Peyer's patch (tissue), 4 donors: ENCODE measurements around the gene CHID1.

Experiments
- POLR2A ChIP-seq, 2 donors: fragments of 450-650 bp; IDR thresholded peaks; one replicate each; pipeline ENCODE4 v1.5.1; 2017; ENCODE audit warnings: antibody characterized with exemption in 2 of 2, mild to moderate bottlenecking in 2 of 2, moderate library complexity in 2 of 2
- TF ChIP-seq, protein P1 (sequence below), 6 experiments: fragments of 450-650 bp in 4 of 6; fragments of 200-600 bp in 2 of 6; sonication (generic) in 1 of 6; IDR thresholded peaks; one replicate each; pipeline ENCODE4 v1.5.1; 2017 to 2019; ENCODE audit warnings: antibody characterized with exemption in 6 of 6, mild to moderate bottlenecking in 3 of 6, moderate library complexity in 1 of 6

- TF ChIP-seq, protein P1, sequence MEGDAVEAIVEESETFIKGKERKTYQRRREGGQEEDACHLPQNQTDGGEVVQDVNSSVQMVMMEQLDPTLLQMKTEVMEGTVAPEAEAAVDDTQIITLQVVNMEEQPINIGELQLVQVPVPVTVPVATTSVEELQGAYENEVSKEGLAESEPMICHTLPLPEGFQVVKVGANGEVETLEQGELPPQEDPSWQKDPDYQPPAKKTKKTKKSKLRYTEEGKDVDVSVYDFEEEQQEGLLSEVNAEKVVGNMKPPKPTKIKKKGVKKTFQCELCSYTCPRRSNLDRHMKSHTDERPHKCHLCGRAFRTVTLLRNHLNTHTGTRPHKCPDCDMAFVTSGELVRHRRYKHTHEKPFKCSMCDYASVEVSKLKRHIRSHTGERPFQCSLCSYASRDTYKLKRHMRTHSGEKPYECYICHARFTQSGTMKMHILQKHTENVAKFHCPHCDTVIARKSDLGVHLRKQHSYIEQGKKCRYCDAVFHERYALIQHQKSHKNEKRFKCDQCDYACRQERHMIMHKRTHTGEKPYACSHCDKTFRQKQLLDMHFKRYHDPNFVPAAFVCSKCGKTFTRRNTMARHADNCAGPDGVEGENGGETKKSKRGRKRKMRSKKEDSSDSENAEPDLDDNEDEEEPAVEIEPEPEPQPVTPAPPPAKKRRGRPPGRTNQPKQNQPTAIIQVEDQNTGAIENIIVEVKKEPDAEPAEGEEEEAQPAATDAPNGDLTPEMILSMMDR (IDR thresholded peaks at IDR 0.05), result no peak
- TF ChIP-seq POLR2A (IDR thresholded peaks at IDR 0.05), result no peak
Observed at GRCh38 chr11:928786-929185, 18.2 kb upstream of the CHID1 start.
